ENCODE data around the gene PTH1R.

GRCh38 chr3:46948830-46949671 lies 71.5 kb downstream of the PTH1R start:
- TF ChIP-seq CTCF (IDR thresholded peaks at IDR 0.05) (no peak), EP300 (IDR thresholded peaks at IDR 0.05) (no peak), MAFK (IDR thresholded peaks at IDR 0.05; ENCODE audit: partially characterized antibody) (no peak), POLR2A (IDR thresholded peaks at IDR 0.05; ENCODE audit: low read length) (no peak), ZSCAN20 (CRISPR knock-in tag; IDR thresholded peaks at IDR 0.05) (no peak), NR3C1 (IDR thresholded peaks at IDR 0.05) (no peak)
